ENCODE results near the gene CD99L2. TPM values are rescaled to one million over a fixed set of nuclear protein-coding genes. Genes with fewer than 3 reads are reported as not detected.

CD99L2 gene
- total RNA-seq, 5 donors from 2014 or later (not counting 1 experiment from before 2014, with no cell fraction given) = 11.1 to 20.0 (median 18.3) TPM

DNA sequence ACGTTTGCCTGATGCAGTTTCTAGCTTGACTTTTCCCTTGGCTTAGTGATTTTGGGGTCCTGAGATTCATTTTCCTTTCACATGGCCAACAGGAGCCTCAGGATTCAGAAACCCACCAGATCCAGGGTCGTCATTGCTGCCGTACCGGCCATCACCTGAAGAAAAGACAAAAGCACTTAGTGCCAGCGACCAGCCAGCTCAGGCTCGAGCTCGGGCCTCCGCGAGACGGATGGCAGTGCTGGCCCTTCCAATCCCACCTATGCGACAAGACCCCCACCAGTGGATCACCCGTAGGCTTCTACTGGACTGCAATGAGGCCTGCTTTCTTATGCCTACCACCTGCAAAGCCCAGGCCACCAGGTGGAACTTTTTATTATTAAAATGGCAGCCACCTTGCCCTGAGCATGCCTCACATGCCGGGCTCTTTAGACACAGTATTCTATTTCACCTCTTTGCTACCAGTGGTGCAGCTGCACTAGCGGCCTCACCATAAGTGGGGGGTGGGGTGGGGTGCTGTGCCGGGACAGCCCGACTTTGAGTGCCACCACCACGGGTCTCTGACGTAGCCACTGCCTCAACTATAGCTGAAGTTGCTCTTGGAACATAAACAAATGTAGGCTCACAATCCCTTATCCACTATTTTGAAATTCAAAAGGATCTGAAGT, 121.0 kb downstream of the CD99L2 start:
- H3K27me3 ChIP-seq (replicated peaks in 1 of 2; ENCODE audit: control insufficient read depth in 2 of 2, extremely low read depth in 1 of 2, insufficient read depth in 2 of 2, low read length in 1 of 2) = no peaks in the 10 kb centered on the region
- H3K4me1 ChIP-seq (ENCODE audit: control insufficient read depth in 1 of 2, extremely low read depth in 1 of 2, insufficient read depth in 2 of 2, low read length in 2 of 2) = no peaks in the 10 kb centered on the region
- ATAC-seq (replicated peaks in 1 of 4) = no peak
- no peak overlapping the region for H3K27ac ChIP-seq (ENCODE audit: low read length)
- H3K4me3 ChIP-seq (ENCODE audit: control insufficient read depth in 1 of 2, extremely low read depth in 1 of 2, low read length in 1 of 2) = no peak overlapping the region
- Mint-ChIP-seq H3K27me3 (no peaks in the 10 kb centered on the region), H3K9me3 (no peaks in the 10 kb centered on the region), H3K4me3 (no peak overlapping the region), H3K4me1 (peaks cover 0 to 2% (median 0%) of the 10 kb centered on the region in 3 donors), H3K27ac (no peak overlapping the region), H3K36me3 (peaks cover 6% of the 10 kb centered on the region)
- no peaks in the 10 kb centered on the region for H3K9me3 ChIP-seq
- POLR2A ChIA-PET = no interaction called here
- DNase-seq = no peak
- CTCF ChIA-PET = interaction anchor here in 1 of 2 donors (0.6 kb wide), 1 partner anchor 27 kb away, joined by 3 read pairs; no protein-coding TSS in a partner anchor
- H3K36me3 ChIP-seq (ENCODE audit: control insufficient read depth in 2 of 2, extremely low read depth in 1 of 2, insufficient read depth in 1 of 2, low read length in 1 of 2) = peaks cover 0 to 3% of the 10 kb centered on the region in 2 donors
- 100% methylated on average over 1 of the region's 18 CpGs for WGBS (ENCODE audit: insufficient coverage)

DNA sequence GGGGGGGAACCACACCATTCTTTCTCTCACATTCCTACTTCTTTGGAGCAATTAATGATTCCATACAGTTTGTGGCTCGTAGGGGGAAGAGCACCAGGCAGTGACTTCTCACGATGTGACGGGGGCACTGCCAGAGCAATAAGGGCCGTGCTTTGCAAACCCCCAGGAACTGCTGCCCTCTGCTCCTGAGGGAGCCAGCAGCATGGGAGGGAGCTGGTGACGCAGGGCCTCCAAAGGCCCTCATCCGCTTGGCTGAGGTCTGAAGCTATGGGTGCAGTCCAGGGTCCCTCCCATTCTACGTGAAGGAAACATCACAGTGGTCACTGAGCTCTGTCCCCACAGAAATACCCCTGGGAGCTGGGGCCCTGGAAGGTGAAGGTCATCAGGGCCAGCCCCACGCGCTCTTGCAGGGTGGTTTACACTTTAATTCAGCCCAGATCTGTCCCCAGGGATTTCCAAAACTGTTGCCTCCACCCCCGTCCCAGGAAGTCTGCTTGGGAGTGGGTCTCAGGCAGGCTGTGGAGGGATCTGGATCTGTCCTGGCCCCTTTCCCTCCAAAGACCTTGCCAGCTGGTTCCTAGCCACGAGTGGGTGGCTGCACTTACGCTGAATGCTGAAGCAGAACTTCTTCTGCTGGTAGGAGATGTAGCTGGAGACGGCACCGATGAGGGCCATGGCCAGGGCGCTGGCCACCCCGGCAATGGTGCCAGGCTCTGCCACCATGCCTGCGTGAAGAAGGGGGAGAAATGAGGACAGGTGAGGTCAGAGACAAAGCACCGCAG, 122.7 kb downstream of the CD99L2 start:
- ChIA-PET POLR2A (interaction anchor here in 1 of 2 donors (0.5 to 0.6 kb wide), 2 partner anchors 21 to 621 kb away, joined by 3 to 8 read pairs; no protein-coding TSS in a partner anchor), CTCF (interaction anchor here in 1 of 2 donors (0.6 kb wide), 1 partner anchor 151 kb away, joined by 3 read pairs; no protein-coding TSS in a partner anchor)
- Mint-ChIP-seq H3K36me3 (peaks cover 6% of the 10 kb centered on the region), H3K4me1 (peaks cover 0 to 5% (median 0%) of the 10 kb centered on the region in 3 donors), H3K27ac (no peak overlapping the region), H3K9me3 (no peaks in the 10 kb centered on the region), H3K27me3 (no peaks in the 10 kb centered on the region), H3K4me3 (no peak overlapping the region)
- H3K4me1 ChIP-seq (ENCODE audit: control insufficient read depth in 1 of 2, extremely low read depth in 1 of 2, insufficient read depth in 2 of 2, low read length in 2 of 2) = peaks cover 0 to 4% of the 10 kb centered on the region in 2 experiments
- no CpG with 5 or more reads among the region's 18 CpGs for WGBS (ENCODE audit: insufficient coverage)
- no peaks in the 10 kb centered on the region for H3K27me3 ChIP-seq (replicated peaks in 1 of 2; ENCODE audit: control insufficient read depth in 2 of 2, extremely low read depth in 1 of 2, insufficient read depth in 2 of 2, low read length in 1 of 2)
- DNase-seq = no peak
- no peak overlapping the region for H3K27ac ChIP-seq (ENCODE audit: low read length)
- ATAC-seq (replicated peaks in 1 of 4) = no peak
- no peaks in the 10 kb centered on the region for H3K9me3 ChIP-seq
- H3K36me3 ChIP-seq (ENCODE audit: control insufficient read depth in 2 of 2, extremely low read depth in 1 of 2, insufficient read depth in 1 of 2, low read length in 1 of 2) = peaks cover 0 to 3% of the 10 kb centered on the region in 2 donors
- H3K4me3 ChIP-seq (ENCODE audit: control insufficient read depth in 1 of 2, extremely low read depth in 1 of 2, low read length in 1 of 2) = no peak overlapping the region

DNA sequence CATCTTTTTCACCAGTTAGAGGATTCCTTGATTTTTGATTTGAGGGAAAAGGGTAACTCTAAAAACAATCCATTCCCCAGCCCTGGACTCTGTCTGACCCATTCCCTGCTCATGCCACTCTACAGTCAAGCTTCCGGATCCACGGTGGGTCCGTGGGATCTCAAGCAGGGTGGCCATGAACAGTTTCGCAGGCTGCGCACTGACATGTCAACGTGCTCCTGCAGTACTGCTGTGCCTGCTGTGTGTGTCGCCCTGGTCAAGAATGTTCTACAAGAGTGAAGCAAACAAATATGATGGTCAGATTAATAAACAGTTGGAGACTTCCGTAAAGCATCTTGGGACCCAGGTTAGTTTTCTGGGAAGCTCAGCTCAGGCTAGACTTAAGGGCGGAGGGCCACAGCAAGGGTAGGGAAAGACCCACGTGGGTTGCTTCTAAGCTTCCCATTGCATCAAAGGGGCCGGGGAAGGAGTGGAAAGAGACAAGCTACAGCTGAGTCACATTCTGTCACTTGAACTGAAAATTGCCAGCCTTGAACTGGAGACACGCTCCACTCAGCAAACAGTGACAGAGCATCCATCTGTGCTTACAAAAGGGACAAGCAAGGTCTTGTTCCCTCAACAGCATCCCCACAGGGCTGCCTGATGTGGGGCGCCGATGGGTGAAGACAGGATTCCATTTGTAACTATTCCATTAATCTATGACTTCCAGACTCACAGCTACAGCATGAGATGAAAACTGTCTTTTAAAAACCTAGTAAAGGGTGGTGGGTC, 123.5 kb downstream of the CD99L2 start:
- Mint-ChIP-seq H3K4me3 (no peak overlapping the region), H3K27me3 (no peaks in the 10 kb centered on the region), H3K36me3 (peaks cover 6% of the 10 kb centered on the region), H3K9me3 (no peaks in the 10 kb centered on the region), H3K27ac (no peak overlapping the region), H3K4me1 (peaks cover 0 to 5% (median 0%) of the 10 kb centered on the region in 3 donors)
- H3K36me3 ChIP-seq (ENCODE audit: control insufficient read depth in 2 of 2, extremely low read depth in 1 of 2, insufficient read depth in 1 of 2, low read length in 1 of 2) = peaks cover 3% of the 10 kb centered on the region in 2 donors
- 97% methylated on average over 10 of the region's 14 CpGs for WGBS (ENCODE audit: insufficient coverage)
- no peaks in the 10 kb centered on the region for H3K27me3 ChIP-seq (replicated peaks in 1 of 2; ENCODE audit: control insufficient read depth in 2 of 2, extremely low read depth in 1 of 2, insufficient read depth in 2 of 2, low read length in 1 of 2)
- CTCF ChIA-PET = interaction anchor here in 1 of 2 donors (0.6 to 1.7 kb wide), 2 partner anchors 152 to 307 kb away, joined by 3 to 4 read pairs; no protein-coding TSS in a partner anchor
- no peak overlapping the region for H3K4me3 ChIP-seq (ENCODE audit: control insufficient read depth in 1 of 2, extremely low read depth in 1 of 2, low read length in 1 of 2)
- no peaks in the 10 kb centered on the region for H3K9me3 ChIP-seq
- no peak for DNase-seq
- POLR2A ChIA-PET = no interaction called here
- no peak overlapping the region for H3K27ac ChIP-seq (ENCODE audit: low read length)
- ATAC-seq (replicated peaks in 1 of 4) = no peak
- H3K4me1 ChIP-seq (ENCODE audit: control insufficient read depth in 1 of 2, extremely low read depth in 1 of 2, insufficient read depth in 2 of 2, low read length in 2 of 2) = peaks cover 0 to 4% of the 10 kb centered on the region in 2 experiments

DNA sequence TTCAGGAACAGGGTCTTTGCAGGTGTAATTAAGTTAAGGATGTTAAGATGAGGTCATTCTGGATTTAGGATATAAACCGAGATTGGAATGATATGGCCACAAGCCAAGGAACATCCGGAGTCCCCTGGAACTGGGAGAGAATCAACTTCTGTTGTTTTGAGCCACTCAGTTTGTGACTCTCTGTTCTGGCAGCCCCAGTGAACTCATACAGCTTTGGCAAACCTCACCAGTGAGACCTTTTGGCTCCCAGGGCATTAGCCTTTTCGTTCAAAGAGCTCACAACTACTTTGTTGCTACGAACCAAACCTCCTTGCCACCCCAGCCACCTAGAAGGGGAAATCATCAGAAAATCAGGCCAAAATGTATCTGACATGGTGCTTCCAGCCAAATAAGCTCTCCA, 124.8 kb downstream of the CD99L2 start:
- Histone ChIP-seq H3K27ac (ENCODE audit: low read length) (no peak overlapping the region), H3K4me1 (ENCODE audit: control insufficient read depth in 1 of 2, extremely low read depth in 1 of 2, insufficient read depth in 2 of 2, low read length in 2 of 2) (peaks cover 0 to 4% of the 10 kb centered on the region in 2 experiments), H3K4me3 (ENCODE audit: control insufficient read depth in 1 of 2, extremely low read depth in 1 of 2, low read length in 1 of 2) (no peak overlapping the region), H3K27me3 (replicated peaks in 1 of 2; ENCODE audit: control insufficient read depth in 2 of 2, extremely low read depth in 1 of 2, insufficient read depth in 2 of 2, low read length in 1 of 2) (no peaks in the 10 kb centered on the region), H3K9me3 (no peaks in the 10 kb centered on the region), H3K36me3 (ENCODE audit: control insufficient read depth in 2 of 2, extremely low read depth in 1 of 2, insufficient read depth in 1 of 2, low read length in 1 of 2) (peaks cover 3% of the 10 kb centered on the region in 2 donors)
- peaks cover 6% of the 10 kb centered on the region for H3K36me3 Mint-ChIP-seq
- DNase-seq = no peak
- H3K4me3 Mint-ChIP-seq = no peak overlapping the region
- H3K4me1 Mint-ChIP-seq = peaks cover 0 to 5% (median 0%) of the 10 kb centered on the region in 3 donors
- H3K27ac Mint-ChIP-seq = no peak overlapping the region
- no peaks in the 10 kb centered on the region for H3K9me3 Mint-ChIP-seq
- ChIA-PET POLR2A (no interaction called here), CTCF (interaction anchor here in 1 of 2 donors (1.7 kb wide), 1 partner anchor 308 kb away, joined by 4 read pairs; no protein-coding TSS in a partner anchor)
- no peaks in the 10 kb centered on the region for H3K27me3 Mint-ChIP-seq
- 88% methylated on average over 2 of the region's 4 CpGs for WGBS (ENCODE audit: insufficient coverage)
- ATAC-seq (replicated peaks in 1 of 4) = no peak

DNA sequence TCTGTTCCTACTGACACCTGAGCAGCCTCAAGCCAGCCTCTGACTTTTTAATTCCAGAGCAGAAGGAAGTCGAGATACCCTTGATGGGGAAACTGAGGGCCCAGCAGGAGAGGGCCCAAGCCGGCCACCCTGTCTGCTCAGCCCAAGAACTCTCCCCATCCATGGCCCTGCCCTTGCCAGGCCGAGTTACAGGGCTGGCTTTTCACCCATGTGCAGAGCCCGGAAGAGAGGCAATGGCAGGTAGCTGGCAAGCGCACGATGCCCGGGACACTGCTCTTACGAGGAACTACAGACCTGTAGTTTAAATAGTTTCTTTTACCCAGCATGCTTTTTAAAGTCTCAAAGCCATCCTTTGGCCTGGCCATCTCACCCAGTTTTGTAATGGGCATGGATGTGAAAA, 125.4 kb downstream of the CD99L2 start:
- no peak for ATAC-seq (replicated peaks in 1 of 4)
- no peaks in the 10 kb centered on the region for H3K9me3 ChIP-seq
- 80% methylated on average over 1 of the region's 8 CpGs for WGBS (ENCODE audit: insufficient coverage)
- peaks cover 0 to 4% of the 10 kb centered on the region in 2 experiments for H3K4me1 ChIP-seq (ENCODE audit: control insufficient read depth in 1 of 2, extremely low read depth in 1 of 2, insufficient read depth in 2 of 2, low read length in 2 of 2)
- no peaks in the 10 kb centered on the region for H3K9me3 Mint-ChIP-seq
- CTCF ChIA-PET = interaction anchor here in 1 of 2 donors (1.7 kb wide), 1 partner anchor 308 kb away, joined by 4 read pairs; no protein-coding TSS in a partner anchor
- H3K27ac Mint-ChIP-seq = no peak overlapping the region
- no peak overlapping the region for H3K4me3 ChIP-seq (ENCODE audit: control insufficient read depth in 1 of 2, extremely low read depth in 1 of 2, low read length in 1 of 2)
- H3K36me3 ChIP-seq (ENCODE audit: control insufficient read depth in 2 of 2, extremely low read depth in 1 of 2, insufficient read depth in 1 of 2, low read length in 1 of 2) = peaks cover 3% of the 10 kb centered on the region in 2 donors
- no peaks in the 10 kb centered on the region for H3K27me3 ChIP-seq (replicated peaks in 1 of 2; ENCODE audit: control insufficient read depth in 2 of 2, extremely low read depth in 1 of 2, insufficient read depth in 2 of 2, low read length in 1 of 2)
- DNase-seq = no peak
- POLR2A ChIA-PET = no interaction called here
- H3K4me3 Mint-ChIP-seq = no peak overlapping the region
- H3K27me3 Mint-ChIP-seq = no peaks in the 10 kb centered on the region
- H3K4me1 Mint-ChIP-seq = peaks cover 0 to 5% (median 0%) of the 10 kb centered on the region in 3 donors
- H3K27ac ChIP-seq (ENCODE audit: low read length) = no peak overlapping the region
- H3K36me3 Mint-ChIP-seq = peaks cover 6% of the 10 kb centered on the region

Data from T-cell (primary cell).